Hepatocyte (in vitro differentiated cells): ENCODE data around the gene AGAP9. TPM values are rescaled to one million over a fixed set of nuclear protein-coding genes. Genes with fewer than 3 reads are reported as not detected.
"Not testable (repeated sequence)": the region's sequence is repeated elsewhere in the genome, so short reads cannot be mapped to it uniquely, and the experiment has no call there.

ENCODE experiments used
- DNase-seq: peaks from one replicate; pipeline ENCODE4 v3.0.0-alpha.2; 2016; ENCODE audit warnings: low spot score
- H2AFZ ChIP-seq: fragments of 200-600 bp; sonication (generic); 2 replicates; pipeline ENCODE4 v1.6.0; 2016; ENCODE audit warnings: antibody characterized with exemption, mild to moderate bottlenecking
- H3K27ac ChIP-seq: fragments of 200-600 bp; sonication (generic); 2 replicates; pipeline ENCODE4 v1.5.1; 2016; ENCODE audit warnings: mild to moderate bottlenecking
- H3K27me3 ChIP-seq: fragments of 200-600 bp; sonication (generic); 2 replicates; pipeline ENCODE4 v1.6.1; 2016
- H3K36me3 ChIP-seq: fragments of 200-600 bp; sonication (generic); replicated peaks from 2 replicates; pipeline ENCODE4 v1.5.1; 2016; ENCODE audit warnings: low read depth; ENCODE audit not compliant: insufficient read depth
- H3K4me1 ChIP-seq: fragments of 200-600 bp; sonication (generic); 2 replicates; pipeline ENCODE4 v1.5.1; 2016; ENCODE audit warnings: mild to moderate bottlenecking, moderate library complexity; ENCODE audit not compliant: insufficient read depth
- H3K4me2 ChIP-seq: fragments of 200-600 bp; sonication (generic); 2 replicates; pipeline ENCODE4 v1.6.0; 2016
- H3K4me3 ChIP-seq: fragments of 200-600 bp; sonication (generic); 2 replicates; pipeline ENCODE4 v1.5.1; 2016; ENCODE audit warnings: mild to moderate bottlenecking
- H3K79me2 ChIP-seq: fragments of 200-600 bp; sonication (generic); 2 replicates; pipeline ENCODE4 v1.6.0; 2017; ENCODE audit warnings: mild to moderate bottlenecking
- H3K9me2 ChIP-seq: fragments of 200-600 bp; sonication (generic); replicated peaks from 2 replicates; pipeline ENCODE4 v1.6.0; 2017; ENCODE audit warnings: mild to moderate bottlenecking; ENCODE audit not compliant: insufficient read depth
- H3K9me3 ChIP-seq: fragments of 200-600 bp; sonication (generic); 2 replicates; pipeline ENCODE4 v1.5.1; 2016; ENCODE audit warnings: low read depth, mild to moderate bottlenecking
- H4K20me1 ChIP-seq: fragments of 200-600 bp; sonication (generic); 2 replicates; pipeline ENCODE4 v1.6.0; 2016; ENCODE audit warnings: mild to moderate bottlenecking; ENCODE audit not compliant: insufficient read depth, poor library complexity, severe bottlenecking
- WGBS: methylation state at CpG from one replicate; pipeline ENCODE4 v1.1.6; 2016; ENCODE audit warnings: low lambda C conversion rate; ENCODE audit errors: missing lambda C conversion rate; 5-methylcytosine and 5-hydroxymethylcytosine counted together
- polyA plus RNA-seq: library from polyadenylated mRNA; unstranded; fragments of >200 nt; fragmentation: Nextera tagmentation; extraction: Ambion mirVana; gene quantifications from 2 replicates; pipeline ENCODE4 v1.2.1, GENCODE V29; 2016
- total RNA-seq: library from RNA; depleted of rRNA; stranded (reverse); fragments of >200 nt; gene quantifications from 2 replicates; pipeline ENCODE4 v1.2.3, GENCODE V29; 2014
- TF ChIP-seq, protein P1 (sequence below): fragments of 200-600 bp; sonication (generic); IDR thresholded peaks from 2 replicates; pipeline ENCODE4 v1.5.1; 2016; ENCODE audit warnings: antibody characterized with exemption, mild to moderate bottlenecking; ENCODE audit not compliant: poor library complexity

Gene AGAP9
- total and polyA plus RNA-seq, 2 experiments from 2014 or later = 6.9 to 9.4 TPM

- DNase-seq = peak; percentile 50
Measured at GRCh38 chr10:47558109-47558508, 34.7 kb upstream of the AGAP9 start.

DNA sequence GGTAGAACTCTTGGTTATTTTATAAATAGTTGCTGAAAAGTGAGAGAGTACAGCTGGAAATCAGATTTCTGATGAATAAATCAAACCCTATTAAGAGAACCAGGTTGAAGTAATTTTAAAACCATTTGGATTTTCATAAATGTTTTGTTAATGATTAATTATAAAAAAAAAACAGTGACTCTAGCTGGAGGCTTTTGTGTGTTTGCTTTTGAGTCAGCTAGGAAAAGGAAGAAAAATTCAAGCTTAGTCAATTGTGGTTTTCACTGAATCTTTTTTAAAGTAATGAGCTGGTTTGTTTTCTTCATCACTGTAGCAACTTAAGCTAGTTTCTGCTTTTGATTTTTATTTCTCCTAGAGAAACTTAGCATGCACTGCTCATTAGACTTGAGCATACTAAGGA is 34.2 kb upstream of the AGAP9 start:
- not testable (repeated sequence) for H3K9me2 ChIP-seq, H3K4me1 ChIP-seq, H3K79me2 ChIP-seq, H2AFZ ChIP-seq, H3K36me3 ChIP-seq, H3K27me3 ChIP-seq, H4K20me1 ChIP-seq, DNase-seq, H3K4me3 ChIP-seq, H3K9me3 ChIP-seq
- peak overlapping the region; percentile 49 for H3K4me2 ChIP-seq
- peak overlapping the region; percentile 86 for H3K27ac ChIP-seq

More at GRCh38 chr10:47558109-47558508, 34.7 kb upstream of the AGAP9 start:
- peak overlapping the region; percentile 86 for H3K27ac ChIP-seq
- not testable (repeated sequence) for H3K79me2 ChIP-seq, H3K9me2 ChIP-seq, H3K4me3 ChIP-seq, H2AFZ ChIP-seq, H3K9me3 ChIP-seq, H3K36me3 ChIP-seq, H3K4me1 ChIP-seq, H4K20me1 ChIP-seq, H3K27me3 ChIP-seq
- H3K4me2 ChIP-seq = peak overlapping the region; percentile 49
- WGBS = 52% methylated on average over 5 of the region's 5 CpGs

DNA sequence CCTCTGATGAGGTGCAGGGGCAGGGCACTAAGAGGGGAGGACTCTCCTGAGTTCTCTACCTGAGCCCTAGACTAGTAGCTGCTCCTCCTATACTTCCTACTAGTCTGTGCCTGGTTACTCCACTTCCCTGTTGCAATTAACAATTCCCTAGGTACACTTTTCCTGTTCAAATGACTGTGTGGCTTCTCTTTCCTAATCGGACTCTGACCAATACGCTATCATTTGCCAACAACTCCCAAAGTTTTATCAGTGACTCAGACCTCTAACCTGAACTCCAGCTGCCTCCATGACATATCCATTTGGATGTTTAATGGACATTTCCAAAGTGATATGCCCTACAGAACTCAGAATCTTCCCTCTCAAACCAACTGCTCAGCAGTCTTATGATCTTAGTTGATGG is 31.9 kb upstream of the AGAP9 start:
- not testable (repeated sequence) for H3K4me2 ChIP-seq, H3K36me3 ChIP-seq, H3K4me1 ChIP-seq, H4K20me1 ChIP-seq, DNase-seq, H3K9me3 ChIP-seq, H3K4me3 ChIP-seq, H2AFZ ChIP-seq, H3K79me2 ChIP-seq, H3K27me3 ChIP-seq, H3K9me2 ChIP-seq
- 67% methylated on average over 2 of the region's 2 CpGs for WGBS
- H3K27ac ChIP-seq = peak overlapping the region; percentile 81

- H3K36me3 ChIP-seq, H4K20me1 ChIP-seq, H3K27me3 ChIP-seq, H3K4me1 ChIP-seq, H3K4me3 ChIP-seq, DNase-seq, H3K79me2 ChIP-seq, H3K9me2 ChIP-seq, H2AFZ ChIP-seq, H3K9me3 ChIP-seq, H3K4me2 ChIP-seq: not testable (repeated sequence)
- 90% methylated on average over 4 of the region's 6 CpGs for WGBS
- peak overlapping the region; percentile 81 for H3K27ac ChIP-seq
Measured at GRCh38 chr10:47554552-47554951, 31.1 kb upstream of the AGAP9 start.

GRCh38 chr10:47553860-47554247 is 30.4 kb upstream of the AGAP9 start:
- Histone ChIP-seq H2AFZ (peak overlapping the region; percentile 96), H3K27ac (peak overlapping the region; percentile 91), H3K4me2 (peak overlapping the region; percentile 85), H3K4me3 (peak overlapping the region; percentile 70)
- not testable (repeated sequence) for H3K9me3 ChIP-seq, H3K9me2 ChIP-seq, H3K4me1 ChIP-seq, H3K27me3 ChIP-seq, H4K20me1 ChIP-seq, H3K79me2 ChIP-seq, H3K36me3 ChIP-seq
- peak; percentile 2 for DNase-seq
- 78% methylated on average over 7 of the region's 17 CpGs for WGBS

DNA sequence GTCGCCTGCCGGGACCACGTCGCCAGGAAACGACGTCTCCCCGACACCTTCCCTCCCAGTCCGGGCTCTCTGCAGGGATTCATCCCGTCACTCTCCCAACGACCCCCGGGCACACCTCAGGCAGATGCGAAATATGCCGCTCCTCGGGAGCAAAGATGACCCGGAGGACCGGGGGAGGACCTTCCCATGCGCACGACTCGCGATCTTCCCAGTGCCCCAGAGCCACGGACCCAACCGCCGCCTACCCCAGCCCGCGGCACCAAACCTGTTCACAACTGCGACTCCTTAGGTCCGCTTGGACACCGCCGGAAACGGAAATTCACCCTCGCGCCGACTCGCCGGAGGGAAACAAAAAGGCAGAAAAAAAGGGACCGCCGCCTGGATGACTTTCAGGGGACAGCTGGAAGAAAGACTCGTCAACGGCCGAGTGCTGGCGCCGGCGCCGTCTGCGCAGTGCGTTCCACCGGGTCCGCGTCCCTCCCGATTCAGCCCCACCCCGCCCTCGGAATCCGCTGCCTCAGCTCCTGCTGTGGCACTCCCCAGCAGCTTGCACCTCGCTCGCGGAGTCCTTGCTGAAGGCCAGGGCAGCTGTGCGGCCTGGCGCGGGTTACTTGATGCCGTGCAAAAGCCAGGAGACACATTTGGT is 29.9 kb upstream of the AGAP9 start:
- WGBS = under 1% methylated on average over 34 of the region's 60 CpGs

GRCh38 chr10:47552719-47553118 is 29.3 kb upstream of the AGAP9 start:
- H3K27ac ChIP-seq = peak overlapping the region; percentile 91
- WGBS = 12% methylated on average over 7 of the region's 7 CpGs
- peak; percentile 60 for DNase-seq
- H2AFZ ChIP-seq = peak overlapping the region; percentile 85
- H3K4me3 ChIP-seq = peak overlapping the region; percentile 67
- H3K79me2 ChIP-seq, H3K9me3 ChIP-seq, H3K36me3 ChIP-seq, H3K4me1 ChIP-seq, H3K27me3 ChIP-seq, H3K9me2 ChIP-seq, H4K20me1 ChIP-seq: not testable (repeated sequence)
- TF ChIP-seq, protein P1, sequence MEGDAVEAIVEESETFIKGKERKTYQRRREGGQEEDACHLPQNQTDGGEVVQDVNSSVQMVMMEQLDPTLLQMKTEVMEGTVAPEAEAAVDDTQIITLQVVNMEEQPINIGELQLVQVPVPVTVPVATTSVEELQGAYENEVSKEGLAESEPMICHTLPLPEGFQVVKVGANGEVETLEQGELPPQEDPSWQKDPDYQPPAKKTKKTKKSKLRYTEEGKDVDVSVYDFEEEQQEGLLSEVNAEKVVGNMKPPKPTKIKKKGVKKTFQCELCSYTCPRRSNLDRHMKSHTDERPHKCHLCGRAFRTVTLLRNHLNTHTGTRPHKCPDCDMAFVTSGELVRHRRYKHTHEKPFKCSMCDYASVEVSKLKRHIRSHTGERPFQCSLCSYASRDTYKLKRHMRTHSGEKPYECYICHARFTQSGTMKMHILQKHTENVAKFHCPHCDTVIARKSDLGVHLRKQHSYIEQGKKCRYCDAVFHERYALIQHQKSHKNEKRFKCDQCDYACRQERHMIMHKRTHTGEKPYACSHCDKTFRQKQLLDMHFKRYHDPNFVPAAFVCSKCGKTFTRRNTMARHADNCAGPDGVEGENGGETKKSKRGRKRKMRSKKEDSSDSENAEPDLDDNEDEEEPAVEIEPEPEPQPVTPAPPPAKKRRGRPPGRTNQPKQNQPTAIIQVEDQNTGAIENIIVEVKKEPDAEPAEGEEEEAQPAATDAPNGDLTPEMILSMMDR = peak; percentile 41
- H3K4me2 ChIP-seq = peak overlapping the region; percentile 85

More for the DNA sequence above, 29.9 kb upstream of the AGAP9 start:
- H3K27ac ChIP-seq = peak overlapping the region; percentile 91
- H3K27me3 ChIP-seq, H3K4me1 ChIP-seq, H3K9me2 ChIP-seq, H3K79me2 ChIP-seq, H4K20me1 ChIP-seq, H3K9me3 ChIP-seq, H3K36me3 ChIP-seq: not testable (repeated sequence)
- H3K4me3 ChIP-seq = peak overlapping the region; percentile 70
- DNase-seq = peak; percentile 84
- peak overlapping the region; percentile 85 for H3K4me2 ChIP-seq
- peak overlapping the region; percentile 96 for H2AFZ ChIP-seq

DNA sequence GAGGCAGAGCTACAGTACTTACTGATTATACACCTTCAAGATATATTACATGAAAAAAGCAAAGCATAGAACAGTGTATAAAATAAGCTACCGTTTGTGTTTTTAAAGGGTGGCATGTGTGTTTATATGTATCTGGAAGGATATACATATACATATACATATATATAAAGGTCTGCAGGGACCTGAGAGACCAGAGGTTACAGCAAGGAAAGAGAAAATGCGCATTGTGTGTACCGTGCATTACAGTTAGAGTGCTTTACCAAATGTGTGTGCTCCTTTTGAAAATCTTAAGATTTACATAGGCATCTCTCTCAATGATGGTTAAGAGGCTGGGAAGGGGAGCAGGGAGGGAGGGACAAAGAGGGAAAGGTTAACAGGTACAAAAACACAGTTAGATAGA is 23.8 kb upstream of the AGAP9 start:
- WGBS = 94% methylated on average over 1 of the region's 3 CpGs
- H3K79me2 ChIP-seq, H3K27me3 ChIP-seq, H3K27ac ChIP-seq, H2AFZ ChIP-seq, H3K9me3 ChIP-seq, H3K36me3 ChIP-seq, H4K20me1 ChIP-seq, H3K4me1 ChIP-seq, DNase-seq, H3K4me2 ChIP-seq, H3K9me2 ChIP-seq, H3K4me3 ChIP-seq: not testable (repeated sequence)
